K562 treated with DMSO at 1 percent for 24 hours (cell line): Measurements from ENCODE around the gene ANGPTL5. TPM values are rescaled to one million over a fixed set of nuclear protein-coding genes. Genes with fewer than 3 reads are reported as not detected.

ENCODE experiments used
- total RNA-seq: library from RNA; unstranded; fragments of 300-600 nt; gene quantifications from 2 replicates; pipeline ENCODE4 v1.2.3, GENCODE V29; 2022; ENCODE audit warnings: low read depth; ENCODE audit not compliant: insufficient read depth

Gene ANGPTL5
- not detected in 2 replicates for total RNA-seq

GRCh38 chr11:101916422-101916821, at the start of gene ANGPTL5:
Gene ANGPTL5 (minus strand): TSS chr11:101916522. CDS start chr11:101907909, 8,613 bp downstream.

GRCh38 chr11:101914738-101915426, 1.4 kb downstream of the ANGPTL5 start, which contains the start of gene CEP126:
Gene CEP126 (plus strand): TSS chr11:101915010. CDS start chr11:101915285, 275 bp downstream.

Other genes with a start within 250 kb of the ANGPTL5 start
- gene CEP126, start 1.5 kb downstream of the ANGPTL5 start, total RNA-seq = 0.13 TPM in 1 of 2 replicates, not detected in the other
- gene CFAP300, start 130.9 kb upstream of the ANGPTL5 start, total RNA-seq = not detected in 2 replicates
- gene YAP1, start 193.9 kb upstream of the ANGPTL5 start, total RNA-seq = not detected in 2 replicates